ENCODE measurements around the gene U2AF1L4.
A peak's percentile ranks its signal among the peaks of the same experiment; 100 is the strongest.

GRCh38 chr19:35740423-35741202, 4.6 kb downstream of the U2AF1L4 start:
- peak in 3 of 5 experiments; percentile 9 to 34 (median 24) for TF ChIP-seq CTCF (IDR thresholded peaks at IDR 0.05 in 4 of 5, conservative IDR thresholded peaks at IDR 0.05 in 1 of 5)
- TF ChIP-seq POLR2A (IDR thresholded peaks at IDR 0.05): peak in 1 of 2 donors; percentile 56
